HepG2 (cell line): ENCODE results near the gene VPS11. TPM values are rescaled to one million over a fixed set of nuclear protein-coding genes. Genes with fewer than 3 reads are reported as not detected.
A peak's percentile ranks its signal among the peaks of the same experiment; 100 is the strongest.

Experiments
- HOXA9 ChIP-seq: sonication (generic); formaldehyde crosslinking; IDR thresholded peaks from 2 replicates; pipeline ENCODE4 v1.8.1; 2022; ENCODE audit warnings: missing genetic modification reagents, mild to moderate bottlenecking, moderate library complexity, borderline replicate concordance
- NFE2 ChIP-seq: sonication (generic); formaldehyde crosslinking; IDR thresholded peaks from 2 replicates; pipeline ENCODE4 v1.4.0; 2020; ENCODE audit warnings: missing genetic modification reagents
- NR2C2 ChIP-seq: sonication (generic); formaldehyde crosslinking; IDR thresholded peaks from 2 replicates; pipeline ENCODE4 v1.4.0; 2020; ENCODE audit warnings: missing genetic modification reagents, mild to moderate bottlenecking, moderate library complexity, borderline replicate concordance
- RFX3 ChIP-seq: IDR thresholded peaks from 2 replicates; pipeline ENCODE4 v1.6.1; 2016; ENCODE audit warnings: missing biosample characterization, missing genetic modification reagents
- SYNCRIP ChIP-seq: fragments of 200-400 bp; formaldehyde crosslinking; IDR thresholded peaks from 2 replicates; pipeline ENCODE4 v1.6.1; 2018; ENCODE audit warnings: mild to moderate bottlenecking, low read depth, low read length; ENCODE audit not compliant: insufficient read depth
- polyA plus RNA-seq, 8 experiments: library from polyadenylated mRNA; depleted of rRNA in 3 of 8; stranded (reverse) in 7 of 8; unstranded in 1 of 8; fragments of >200 nt; fragmentation: Illumina TruSeq in 4 of 8; extraction: Trizol in 4 of 8; gene quantifications; 2 replicates each; pipeline versions ENCODE4 v1.2.1 to v1.2.3, GENCODE V29; 2011 to 2016; ENCODE audit warnings: low read depth in 4 of 8, missing spikeins in 1 of 8, mixed read lengths in 1 of 8; ENCODE audit not compliant: insufficient read depth in 1 of 8
- total RNA-seq, 5 experiments: library from RNA; depleted of rRNA; stranded (reverse); fragments of >200 nt; fragmentation: Illumina TruSeq; extraction: Trizol; gene quantifications; 2 replicates each; pipeline ENCODE4 v1.2.3, GENCODE V29; 2016; ENCODE audit warnings: low read depth in 1 of 5
- TF ChIP-seq, protein P1 (sequence below): sonication (generic); formaldehyde crosslinking; IDR thresholded peaks from one replicate; pipeline ENCODE4 v1.5.1; 2020; ENCODE audit warnings: mild to moderate bottlenecking, missing genetic modification reagents; ENCODE audit errors: not compliant biosample characterization
- TF ChIP-seq, protein P2 (sequence below): sonication (generic); formaldehyde crosslinking; IDR thresholded peaks from 2 replicates; pipeline ENCODE4 v1.5.1; 2020; ENCODE audit warnings: mild to moderate bottlenecking, missing genetic modification reagents, borderline replicate concordance
- TF ChIP-seq, protein P3 (sequence below): sonication (generic); formaldehyde crosslinking; conservative IDR thresholded peaks from 2 replicates; pipeline ENCODE4 v1.8.0; 2022; ENCODE audit warnings: missing genetic modification reagents
- TF ChIP-seq, protein P4 (sequence below): sonication (generic); formaldehyde crosslinking; IDR thresholded peaks from 2 replicates; pipeline ENCODE4 v1.4.0; 2020; ENCODE audit warnings: missing genetic modification reagents, borderline replicate concordance

The VPS11 gene
- total and polyA plus RNA-seq, 2 of the 13 experiments (the other 11 are each of a cell fraction or from before 2014, with no cell fraction given), result 13.7 to 21.6 TPM

DNA sequence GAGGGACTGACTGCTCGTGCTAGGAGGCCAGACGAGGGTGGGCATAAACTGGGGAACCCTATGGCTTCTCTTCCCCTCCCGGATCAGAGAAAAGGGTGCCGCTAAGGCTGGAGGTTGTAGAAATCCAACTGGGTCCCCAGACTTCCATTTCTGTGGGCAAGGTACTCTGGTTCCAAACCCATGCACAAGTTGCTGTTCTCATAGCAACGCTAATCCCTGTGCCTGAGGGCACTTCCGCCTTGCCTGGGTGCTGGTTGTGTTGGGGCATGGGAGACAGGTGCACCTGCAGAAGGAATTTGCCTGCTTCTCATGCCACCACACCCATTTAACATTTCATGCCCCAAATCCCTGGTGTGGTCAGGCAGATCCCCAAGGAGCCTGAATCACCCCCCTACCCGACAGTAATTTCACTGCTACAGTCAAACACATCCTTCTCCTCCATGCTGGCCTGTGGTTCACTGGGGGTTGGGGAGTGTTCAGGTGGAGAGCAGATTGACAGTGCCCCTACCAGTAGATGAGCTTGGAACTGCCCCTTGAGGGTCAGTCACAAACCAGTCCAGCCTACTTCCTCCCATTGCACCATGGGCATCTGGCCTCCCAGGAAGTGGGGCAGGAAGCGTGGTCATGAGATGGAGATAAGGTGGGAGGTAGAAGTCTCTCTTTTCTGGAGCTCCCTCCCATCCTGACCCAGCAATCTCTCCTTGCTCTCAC is 40.7 kb downstream of the VPS11 start (continued):
- no peak for TF ChIP-seq HOXA9 (CRISPR knock-in tag)
- TF ChIP-seq, protein P1, sequence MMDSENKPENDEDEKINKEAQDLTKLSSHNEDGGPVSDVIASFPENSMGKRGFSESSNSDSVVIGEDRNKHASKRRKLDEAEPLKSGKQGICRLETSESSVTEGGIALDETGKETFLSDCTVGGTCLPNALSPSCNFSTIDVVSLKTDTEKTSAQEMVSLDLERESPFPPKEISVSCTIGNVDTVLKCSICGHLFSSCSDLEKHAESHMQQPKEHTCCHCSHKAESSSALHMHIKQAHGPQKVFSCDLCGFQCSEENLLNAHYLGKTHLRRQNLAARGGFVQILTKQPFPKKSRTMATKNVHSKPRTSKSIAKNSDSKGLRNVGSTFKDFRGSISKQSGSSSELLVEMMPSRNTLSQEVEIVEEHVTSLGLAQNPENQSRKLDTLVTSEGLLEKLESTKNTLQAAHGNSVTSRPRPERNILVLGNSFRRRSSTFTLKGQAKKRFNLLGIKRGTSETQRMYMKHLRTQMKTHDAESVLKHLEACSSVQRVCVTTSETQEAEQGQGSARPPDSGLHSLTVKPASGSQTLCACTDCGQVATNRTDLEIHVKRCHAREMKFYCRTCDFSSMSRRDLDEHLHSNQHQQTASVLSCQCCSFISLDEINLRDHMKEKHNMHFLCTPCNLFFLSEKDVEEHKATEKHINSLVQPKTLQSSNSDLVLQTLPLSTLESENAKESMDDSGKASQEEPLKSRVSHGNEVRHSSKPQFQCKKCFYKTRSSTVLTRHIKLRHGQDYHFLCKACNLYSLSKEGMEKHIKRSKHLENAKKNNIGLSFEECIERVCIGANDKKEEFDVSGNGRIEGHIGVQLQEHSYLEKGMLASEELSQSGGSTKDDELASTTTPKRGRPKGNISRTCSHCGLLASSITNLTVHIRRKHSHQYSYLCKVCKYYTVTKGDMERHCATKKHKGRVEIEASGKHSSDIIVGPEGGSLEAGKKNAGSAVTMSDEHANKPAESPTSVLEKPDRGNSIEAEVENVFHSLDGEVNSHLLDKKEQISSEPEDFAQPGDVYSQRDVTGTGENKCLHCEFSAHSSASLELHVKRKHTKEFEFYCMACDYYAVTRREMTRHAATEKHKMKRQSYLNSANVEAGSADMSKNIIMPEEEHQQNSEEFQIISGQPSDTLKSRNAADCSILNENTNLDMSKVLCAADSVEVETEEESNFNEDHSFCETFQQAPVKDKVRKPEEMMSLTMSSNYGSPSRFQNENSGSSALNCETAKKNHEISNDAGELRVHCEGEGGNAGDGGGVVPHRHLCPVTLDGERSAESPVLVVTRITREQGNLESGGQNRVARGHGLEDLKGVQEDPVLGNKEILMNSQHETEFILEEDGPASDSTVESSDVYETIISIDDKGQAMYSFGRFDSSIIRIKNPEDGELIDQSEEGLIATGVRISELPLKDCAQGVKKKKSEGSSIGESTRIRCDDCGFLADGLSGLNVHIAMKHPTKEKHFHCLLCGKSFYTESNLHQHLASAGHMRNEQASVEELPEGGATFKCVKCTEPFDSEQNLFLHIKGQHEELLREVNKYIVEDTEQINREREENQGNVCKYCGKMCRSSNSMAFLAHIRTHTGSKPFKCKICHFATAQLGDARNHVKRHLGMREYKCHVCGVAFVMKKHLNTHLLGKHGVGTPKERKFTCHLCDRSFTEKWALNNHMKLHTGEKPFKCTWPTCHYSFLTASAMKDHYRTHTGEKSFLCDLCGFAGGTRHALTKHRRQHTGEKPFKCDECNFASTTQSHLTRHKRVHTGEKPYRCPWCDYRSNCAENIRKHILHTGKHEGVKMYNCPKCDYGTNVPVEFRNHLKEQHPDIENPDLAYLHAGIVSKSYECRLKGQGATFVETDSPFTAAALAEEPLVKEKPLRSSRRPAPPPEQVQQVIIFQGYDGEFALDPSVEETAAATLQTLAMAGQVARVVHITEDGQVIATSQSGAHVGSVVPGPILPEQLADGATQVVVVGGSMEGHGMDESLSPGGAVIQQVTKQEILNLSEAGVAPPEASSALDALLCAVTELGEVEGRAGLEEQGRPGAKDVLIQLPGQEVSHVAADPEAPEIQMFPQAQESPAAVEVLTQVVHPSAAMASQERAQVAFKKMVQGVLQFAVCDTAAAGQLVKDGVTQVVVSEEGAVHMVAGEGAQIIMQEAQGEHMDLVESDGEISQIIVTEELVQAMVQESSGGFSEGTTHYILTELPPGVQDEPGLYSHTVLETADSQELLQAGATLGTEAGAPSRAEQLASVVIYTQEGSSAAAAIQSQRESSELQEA (CRISPR knock-in tag), result no peak
- TF ChIP-seq, protein P2, sequence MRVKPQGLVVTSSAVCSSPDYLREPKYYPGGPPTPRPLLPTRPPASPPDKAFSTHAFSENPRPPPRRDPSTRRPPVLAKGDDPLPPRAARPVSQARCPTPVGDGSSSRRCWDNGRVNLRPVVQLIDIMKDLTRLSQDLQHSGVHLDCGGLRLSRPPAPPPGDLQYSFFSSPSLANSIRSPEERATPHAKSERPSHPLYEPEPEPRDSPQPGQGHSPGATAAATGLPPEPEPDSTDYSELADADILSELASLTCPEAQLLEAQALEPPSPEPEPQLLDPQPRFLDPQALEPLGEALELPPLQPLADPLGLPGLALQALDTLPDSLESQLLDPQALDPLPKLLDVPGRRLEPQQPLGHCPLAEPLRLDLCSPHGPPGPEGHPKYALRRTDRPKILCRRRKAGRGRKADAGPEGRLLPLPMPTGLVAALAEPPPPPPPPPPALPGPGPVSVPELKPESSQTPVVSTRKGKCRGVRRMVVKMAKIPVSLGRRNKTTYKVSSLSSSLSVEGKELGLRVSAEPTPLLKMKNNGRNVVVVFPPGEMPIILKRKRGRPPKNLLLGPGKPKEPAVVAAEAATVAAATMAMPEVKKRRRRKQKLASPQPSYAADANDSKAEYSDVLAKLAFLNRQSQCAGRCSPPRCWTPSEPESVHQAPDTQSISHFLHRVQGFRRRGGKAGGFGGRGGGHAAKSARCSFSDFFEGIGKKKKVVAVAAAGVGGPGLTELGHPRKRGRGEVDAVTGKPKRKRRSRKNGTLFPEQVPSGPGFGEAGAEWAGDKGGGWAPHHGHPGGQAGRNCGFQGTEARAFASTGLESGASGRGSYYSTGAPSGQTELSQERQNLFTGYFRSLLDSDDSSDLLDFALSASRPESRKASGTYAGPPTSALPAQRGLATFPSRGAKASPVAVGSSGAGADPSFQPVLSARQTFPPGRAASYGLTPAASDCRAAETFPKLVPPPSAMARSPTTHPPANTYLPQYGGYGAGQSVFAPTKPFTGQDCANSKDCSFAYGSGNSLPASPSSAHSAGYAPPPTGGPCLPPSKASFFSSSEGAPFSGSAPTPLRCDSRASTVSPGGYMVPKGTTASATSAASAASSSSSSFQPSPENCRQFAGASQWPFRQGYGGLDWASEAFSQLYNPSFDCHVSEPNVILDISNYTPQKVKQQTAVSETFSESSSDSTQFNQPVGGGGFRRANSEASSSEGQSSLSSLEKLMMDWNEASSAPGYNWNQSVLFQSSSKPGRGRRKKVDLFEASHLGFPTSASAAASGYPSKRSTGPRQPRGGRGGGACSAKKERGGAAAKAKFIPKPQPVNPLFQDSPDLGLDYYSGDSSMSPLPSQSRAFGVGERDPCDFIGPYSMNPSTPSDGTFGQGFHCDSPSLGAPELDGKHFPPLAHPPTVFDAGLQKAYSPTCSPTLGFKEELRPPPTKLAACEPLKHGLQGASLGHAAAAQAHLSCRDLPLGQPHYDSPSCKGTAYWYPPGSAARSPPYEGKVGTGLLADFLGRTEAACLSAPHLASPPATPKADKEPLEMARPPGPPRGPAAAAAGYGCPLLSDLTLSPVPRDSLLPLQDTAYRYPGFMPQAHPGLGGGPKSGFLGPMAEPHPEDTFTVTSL (CRISPR knock-in tag), result no peak
- TF ChIP-seq, protein P3, sequence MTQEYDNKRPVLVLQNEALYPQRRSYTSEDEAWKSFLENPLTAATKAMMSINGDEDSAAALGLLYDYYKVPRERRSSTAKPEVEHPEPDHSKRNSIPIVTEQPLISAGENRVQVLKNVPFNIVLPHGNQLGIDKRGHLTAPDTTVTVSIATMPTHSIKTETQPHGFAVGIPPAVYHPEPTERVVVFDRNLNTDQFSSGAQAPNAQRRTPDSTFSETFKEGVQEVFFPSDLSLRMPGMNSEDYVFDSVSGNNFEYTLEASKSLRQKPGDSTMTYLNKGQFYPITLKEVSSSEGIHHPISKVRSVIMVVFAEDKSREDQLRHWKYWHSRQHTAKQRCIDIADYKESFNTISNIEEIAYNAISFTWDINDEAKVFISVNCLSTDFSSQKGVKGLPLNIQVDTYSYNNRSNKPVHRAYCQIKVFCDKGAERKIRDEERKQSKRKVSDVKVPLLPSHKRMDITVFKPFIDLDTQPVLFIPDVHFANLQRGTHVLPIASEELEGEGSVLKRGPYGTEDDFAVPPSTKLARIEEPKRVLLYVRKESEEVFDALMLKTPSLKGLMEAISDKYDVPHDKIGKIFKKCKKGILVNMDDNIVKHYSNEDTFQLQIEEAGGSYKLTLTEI, result no peak
- TF ChIP-seq NR2C2 (CRISPR knock-in tag), result peak; percentile 60; the same call in 1 of the 2 replicates
- peak; percentile 71 for TF ChIP-seq RFX3 (CRISPR knock-in tag)
- TF ChIP-seq SYNCRIP, result no peak
- no peak for TF ChIP-seq NFE2
- TF ChIP-seq, protein P4, sequence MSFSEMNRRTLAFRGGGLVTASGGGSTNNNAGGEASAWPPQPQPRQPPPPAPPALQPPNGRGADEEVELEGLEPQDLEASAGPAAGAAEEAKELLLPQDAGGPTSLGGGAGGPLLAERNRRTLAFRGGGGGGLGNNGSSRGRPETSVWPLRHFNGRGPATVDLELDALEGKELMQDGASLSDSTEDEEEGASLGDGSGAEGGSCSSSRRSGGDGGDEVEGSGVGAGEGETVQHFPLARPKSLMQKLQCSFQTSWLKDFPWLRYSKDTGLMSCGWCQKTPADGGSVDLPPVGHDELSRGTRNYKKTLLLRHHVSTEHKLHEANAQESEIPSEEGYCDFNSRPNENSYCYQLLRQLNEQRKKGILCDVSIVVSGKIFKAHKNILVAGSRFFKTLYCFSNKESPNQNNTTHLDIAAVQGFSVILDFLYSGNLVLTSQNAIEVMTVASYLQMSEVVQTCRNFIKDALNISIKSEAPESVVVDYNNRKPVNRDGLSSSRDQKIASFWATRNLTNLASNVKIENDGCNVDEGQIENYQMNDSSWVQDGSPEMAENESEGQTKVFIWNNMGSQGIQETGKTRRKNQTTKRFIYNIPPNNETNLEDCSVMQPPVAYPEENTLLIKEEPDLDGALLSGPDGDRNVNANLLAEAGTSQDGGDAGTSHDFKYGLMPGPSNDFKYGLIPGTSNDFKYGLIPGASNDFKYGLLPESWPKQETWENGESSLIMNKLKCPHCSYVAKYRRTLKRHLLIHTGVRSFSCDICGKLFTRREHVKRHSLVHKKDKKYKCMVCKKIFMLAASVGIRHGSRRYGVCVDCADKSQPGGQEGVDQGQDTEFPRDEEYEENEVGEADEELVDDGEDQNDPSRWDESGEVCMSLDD (CRISPR knock-in tag), result no peak
